ENCODE measurements around the gene PTPRA. TPM values are rescaled to one million over a fixed set of nuclear protein-coding genes. Genes with fewer than 3 reads are reported as not detected.

PTPRA gene
- total and polyA plus RNA-seq, 2 of the 4 experiments (the other 2 are of a cell fraction): 35.0 to 50.0 TPM

- intact Hi-C loops (cut with micrococcal nuclease): no loop called here
- no peak for TF ChIP-seq SMC3 (IDR thresholded peaks at IDR 0.05; ENCODE audit: low read depth, low read length)
- TF ChIP-seq NFE2L2 (IDR thresholded peaks at IDR 0.05; ENCODE audit: low read depth, low read length): no peak
- no peak for TF ChIP-seq RCOR1 (IDR thresholded peaks at IDR 0.05; ENCODE audit: insufficient replicate concordance, low read length)
- no peak for TF ChIP-seq BHLHE40 (IDR thresholded peaks at IDR 0.05; ENCODE audit: low read depth, low read length)
- no peak for TF ChIP-seq MAFK (IDR thresholded peaks at IDR 0.05; ENCODE audit: low read depth, low read length)
- DNase-seq (peak; percentile 19), ATAC-seq (ENCODE audit: low read depth) (no peak)
- no peak overlapping the region for H2AK5ac ChIP-seq (ENCODE audit: low read depth, low read length)
- no peak overlapping the region for H3K4me2 ChIP-seq (ENCODE audit: low read depth, low read length)
- 86% methylated on average over 1 of the region's 2 CpGs; no CpG with 5 or more reads in 1 of the 2 experiments for WGBS, 2 experiments (ENCODE audit: extremely low coverage in 2 of 2, insufficient read length in 1 of 2)
- no peak overlapping the region for H4K5ac ChIP-seq (ENCODE audit: low read depth, low read length)
- no peaks in the 10 kb centered on the region; the same call in 1 of the 2 replicates for H3K4me1 ChIP-seq (ENCODE audit: control insufficient read depth, insufficient read depth, low read length)
- no peak overlapping the region for H2BK5ac ChIP-seq (ENCODE audit: low read depth, low read length, poor library complexity, severe bottlenecking)
- no peak overlapping the region for H2BK20ac ChIP-seq (ENCODE audit: low read depth, low read length)
- H3K9me1 ChIP-seq (ENCODE audit: insufficient read depth, low read length): peaks cover 15% of the 10 kb centered on the region
- H3K14ac ChIP-seq (replicated peaks; ENCODE audit: low read depth, low read length): no peak overlapping the region
- no peak overlapping the region for H2BK15ac ChIP-seq (ENCODE audit: low read depth, low read length)
- H3K36me3 ChIP-seq (ENCODE audit: control insufficient read depth, insufficient read depth, low read length): peaks cover 2% of the 10 kb centered on the region; the same call in 1 of the 2 replicates
- H3K23ac ChIP-seq (ENCODE audit: low read depth, low read length): no peak overlapping the region
- H3K9ac ChIP-seq (ENCODE audit: low read depth, low read length): no peak overlapping the region
- no peaks in the 10 kb centered on the region for H3K9me3 ChIP-seq (ENCODE audit: control insufficient read depth, insufficient read depth, low read length)
- peaks cover 38 to 73% of the 10 kb centered on the region in 2 experiments for H3K79me1 ChIP-seq (ENCODE audit: low read depth in 1 of 2, low read length in 2 of 2)
- no peak overlapping the region for H4K91ac ChIP-seq (ENCODE audit: insufficient read depth, low read depth, low read length)
- H4K20me1 ChIP-seq (ENCODE audit: insufficient read depth, low read length): peaks cover 28% of the 10 kb centered on the region
- no peak overlapping the region for H2BK120ac ChIP-seq (ENCODE audit: low read depth, low read length)
- dilution Hi-C loops (cut with HindIII; ENCODE audit: low sequenced_read_pairs, unreplicated experiment): no loop called here
- no peak overlapping the region for H3K27ac ChIP-seq (ENCODE audit: insufficient read depth, low read length)
- H4K8ac ChIP-seq (ENCODE audit: low read depth in 2 of 2, low read length in 2 of 2): no peak overlapping the region
- in situ Hi-C loops (cut with MboI; ENCODE audit: low sequenced_read_pairs): no loop called here
- no peak overlapping the region for H2AFZ ChIP-seq (replicated peaks; ENCODE audit: low read length, poor library complexity)
- ChIA-PET CTCF (no interaction called here), POLR2A (ENCODE audit: unreplicated experiment) (no interaction called here)
- H3K56ac ChIP-seq (ENCODE audit: extremely low read depth, insufficient read depth, low read length): no peak overlapping the region
- no peak overlapping the region for H3K4me3 ChIP-seq (ENCODE audit: insufficient read depth, low read depth, low read length)
- H3K27me3 ChIP-seq (ENCODE audit: control insufficient read depth, insufficient read depth, low read length): no peaks in the 10 kb centered on the region
- BruUV-seq (replicated peaks): no TSS peak
- no peak overlapping the region for H3K4ac ChIP-seq (ENCODE audit: low read depth, low read length)
- no peak overlapping the region for H3K18ac ChIP-seq (ENCODE audit: low read depth, low read length)
- no peak overlapping the region for H2AK9ac ChIP-seq (replicated peaks; ENCODE audit: low read depth, low read length, poor library complexity)
These were observed 17.5 kb downstream of the PTPRA start for GRCh38 chr20:2890742-2891141.

Measured in IMR-90 (cell line).